ENCODE data around the gene CLCN6. TPM values are rescaled to one million over a fixed set of nuclear protein-coding genes. Genes with fewer than 3 reads are reported as not detected.
A peak's percentile ranks its signal among the peaks of the same experiment; 100 is the strongest.

CLCN6 gene
- total and polyA plus RNA-seq, 2 of the 8 experiments (the other 6 are each of a cell fraction or from before 2014, with no cell fraction given): 15.7 to 26.0 TPM

- TF ChIP-seq SAP30 (IDR thresholded peaks at IDR 0.05; ENCODE audit: insufficient read depth, insufficient replicate concordance, low read length) (peak; percentile 93), MAX (IDR thresholded peaks at IDR 0.05) (peak; percentile 68), FOSL1 (IDR thresholded peaks at IDR 0.05; ENCODE audit: insufficient read depth, low read depth, low read length) (no peak), RAD21 (IDR thresholded peaks at IDR 0.05 in 1 of 2, conservative IDR thresholded peaks at IDR 0.05 in 1 of 2; ENCODE audit: low read depth in 2 of 2, low read length in 2 of 2) (no peak), NANOG (IDR thresholded peaks at IDR 0.05; ENCODE audit: insufficient read depth, low read depth, low read length, poor library complexity, severe bottlenecking) (no peak), BCL11A (IDR thresholded peaks at IDR 0.05; ENCODE audit: low read depth in 2 of 2, low read length in 2 of 2) (no peak), SP1 (IDR thresholded peaks at IDR 0.05; ENCODE audit: low read depth, low read length) (peak; percentile 39; the same call in 1 of the 2 replicates), GTF2F1 (IDR thresholded peaks at IDR 0.05; ENCODE audit: borderline replicate concordance, low read depth, low read length) (no peak), USF2 (IDR thresholded peaks at IDR 0.05; ENCODE audit: low read length) (no peak), SRF (IDR thresholded peaks at IDR 0.05; ENCODE audit: low read depth, low read length) (peak; percentile 47; the same call in 1 of the 2 replicates), CBX5 (IDR thresholded peaks at IDR 0.05; ENCODE audit: low read depth, low read length) (no peak), HDAC2 (IDR thresholded peaks at IDR 0.05; ENCODE audit: borderline replicate concordance in 1 of 2, low read depth in 2 of 2, low read length in 2 of 2) (peak in 1 of 2 experiments; percentile 60; a peak in 1 of 4 replicates)
Measured at GRCh38 chr1:11802973-11803885, 2.8 kb upstream of the CLCN6 start (continued).
